COLO829 (cell line): ENCODE results near the gene VPS8.

Experiments
- DNase-seq: peaks from one replicate; pipeline ENCODE4 v3.0.0; 2012; ENCODE audit warnings: low spot score

Gene VPS8

DNA sequence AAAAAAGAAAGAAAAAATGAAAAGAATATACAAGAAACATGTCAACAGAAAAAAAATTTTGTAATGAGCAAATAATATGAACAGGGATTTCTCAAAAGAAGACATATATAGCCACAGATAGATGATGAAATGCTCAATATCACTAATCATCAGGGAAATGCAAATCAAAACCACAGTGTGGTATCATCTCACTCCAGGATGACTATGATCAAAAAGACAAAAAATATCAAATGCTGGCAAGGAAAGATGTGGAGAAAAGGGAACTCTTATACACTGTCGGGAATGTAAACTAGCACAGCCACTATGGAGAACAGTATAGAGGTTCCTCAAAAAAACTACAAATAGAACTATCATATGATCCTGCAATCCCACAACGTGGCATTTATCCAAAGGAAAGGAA is 246.8 kb downstream of the VPS8 start:
- no peak for DNase-seq

DNA sequence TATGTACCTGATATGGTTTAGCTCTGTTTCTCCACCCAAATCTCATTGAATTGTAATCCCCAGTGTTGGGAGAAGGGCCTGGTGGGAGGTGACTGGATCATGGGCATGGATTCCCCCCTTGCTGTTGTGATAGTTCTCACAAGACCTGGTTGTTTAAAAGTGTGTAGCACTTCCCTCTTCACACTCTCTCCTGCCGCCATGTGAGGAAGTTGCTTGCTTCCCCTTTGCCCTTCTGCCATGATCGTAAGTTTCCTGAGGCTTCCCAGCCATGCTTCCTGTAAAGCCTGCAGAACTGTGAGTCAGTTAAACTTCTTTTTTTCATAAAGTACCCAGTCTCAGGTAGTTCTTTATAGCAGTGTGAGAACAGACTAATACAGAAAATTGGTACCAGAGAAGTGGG is 247.8 kb downstream of the VPS8 start:
- DNase-seq, result no peak

- no peak for DNase-seq
These were observed 248.7 kb downstream of the VPS8 start for GRCh38 chr3:185060655-185061054.

DNA sequence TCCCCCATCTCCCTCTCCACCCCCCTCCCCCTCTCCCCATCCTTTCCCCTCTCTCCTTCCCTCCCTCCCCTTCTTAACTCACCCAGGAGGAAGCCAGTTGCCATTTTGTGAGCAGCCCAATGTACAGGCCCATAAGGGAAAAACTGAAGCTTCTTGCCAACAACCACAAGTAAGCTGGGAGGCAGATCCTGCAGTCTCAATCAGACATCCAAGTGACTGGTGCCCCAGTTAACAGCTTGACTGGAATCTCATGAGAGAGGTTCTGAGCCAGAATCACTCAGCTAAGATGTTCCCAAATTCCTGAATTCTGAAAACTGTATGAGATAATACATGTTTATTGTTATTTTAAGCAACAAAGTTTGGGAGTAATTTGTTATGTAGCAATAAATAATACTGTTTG is 250.2 kb downstream of the VPS8 start:
- DNase-seq, result no peak

DNA sequence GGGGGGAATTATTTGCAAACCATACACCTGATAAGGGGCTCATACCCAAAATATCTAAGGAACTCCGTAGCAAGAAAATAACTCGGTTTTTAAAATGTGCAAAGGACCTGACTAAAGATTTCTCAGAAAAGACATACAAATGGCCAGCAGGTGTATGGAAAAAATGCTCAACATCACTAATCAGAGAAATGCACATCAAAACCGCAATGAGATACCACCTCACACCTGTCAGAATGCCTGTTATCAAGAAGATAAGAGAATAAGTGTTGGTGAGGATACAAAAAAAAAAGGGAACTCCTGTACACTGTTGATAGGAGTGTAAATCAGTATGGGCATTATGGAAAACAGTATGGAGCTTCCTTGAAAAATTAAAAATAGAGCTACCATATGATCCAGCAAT is 251.5 kb downstream of the VPS8 start:
- DNase-seq, result no peak

GRCh38 chr3:185065059-185065458 is 253.1 kb downstream of the VPS8 start:
- no peak for DNase-seq

- DNase-seq, result no peak
These were observed 254.3 kb downstream of the VPS8 start for GRCh38 chr3:185066251-185066650.

- no peak for DNase-seq
These were observed 255.2 kb downstream of the VPS8 start for GRCh38 chr3:185067173-185067572.

GRCh38 chr3:185069037-185070030 is 257.4 kb downstream of the VPS8 start:
- no peak for DNase-seq

- DNase-seq, result peak; percentile 66
These were observed 258.7 kb downstream of the VPS8 start for GRCh38 chr3:185070491-185071286.

- no peak for DNase-seq
These were observed 259.4 kb downstream of the VPS8 start for GRCh38 chr3:185071287-185071800.

GRCh38 chr3:185075547-185075946 is 263.6 kb downstream of the VPS8 start:
- DNase-seq, result no peak

GRCh38 chr3:185076219-185076618 is 264.3 kb downstream of the VPS8 start:
- no peak for DNase-seq

DNA sequence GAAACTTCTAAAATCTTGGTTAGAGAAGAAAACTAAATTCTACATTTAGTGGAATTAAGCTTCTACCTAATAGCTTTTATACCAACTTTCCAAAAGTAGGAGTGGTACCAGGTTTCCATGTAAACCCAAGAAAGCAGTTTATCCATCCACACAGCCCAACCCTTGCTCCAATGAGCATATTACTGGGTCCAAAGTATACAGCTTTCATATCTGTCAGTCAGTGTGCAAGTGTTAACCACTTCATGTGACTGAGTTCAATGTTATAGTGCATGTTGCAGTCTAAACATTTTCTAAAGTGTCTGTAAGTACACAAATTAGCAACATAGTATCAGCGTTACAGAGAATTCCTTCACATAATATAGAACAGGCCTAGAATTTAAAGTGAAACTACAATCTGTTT is 267.7 kb downstream of the VPS8 start:
- DNase-seq, result no peak

DNA sequence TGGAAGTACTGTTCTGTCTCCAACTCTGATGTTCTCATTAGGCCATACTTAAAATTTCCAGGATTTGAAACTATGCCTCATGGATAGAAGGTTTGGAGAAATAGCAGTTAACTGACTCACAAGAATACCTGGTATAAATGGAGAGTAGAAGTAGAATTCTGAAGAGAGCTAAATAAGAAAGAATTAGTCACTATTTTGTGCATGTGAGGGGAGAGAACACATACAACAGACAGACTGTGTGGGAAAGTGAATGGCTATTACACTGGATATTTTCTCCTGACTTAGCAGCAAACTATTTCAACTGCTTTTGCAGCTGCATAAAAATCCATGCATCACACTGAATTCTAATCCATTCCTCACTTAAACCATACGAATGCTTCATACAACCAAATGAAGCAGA is 269.6 kb downstream of the VPS8 start:
- no peak for DNase-seq

- no peak for DNase-seq
These were observed 270.2 kb downstream of the VPS8 start for GRCh38 chr3:185082149-185082548.

DNA sequence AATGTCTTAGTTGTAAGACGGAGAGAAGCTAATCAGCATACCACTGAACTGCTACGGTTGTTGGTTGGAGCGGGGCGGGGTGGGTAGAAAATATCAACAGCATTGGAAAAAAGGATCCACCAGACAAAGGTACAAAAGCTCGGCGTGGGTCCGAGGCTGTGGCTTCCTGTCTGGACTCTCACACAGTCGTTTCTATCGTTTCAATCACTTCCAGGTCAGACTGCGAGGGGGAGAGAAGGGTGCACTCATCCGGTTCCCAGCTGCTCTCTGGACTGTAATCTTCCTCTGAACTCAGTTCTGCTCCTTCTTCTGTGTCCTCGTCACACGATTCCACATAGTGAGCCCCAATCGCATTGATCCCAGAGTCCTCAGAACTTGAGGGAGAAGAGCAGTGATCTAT is 270.9 kb downstream of the VPS8 start:
- DNase-seq, result no peak

DNA sequence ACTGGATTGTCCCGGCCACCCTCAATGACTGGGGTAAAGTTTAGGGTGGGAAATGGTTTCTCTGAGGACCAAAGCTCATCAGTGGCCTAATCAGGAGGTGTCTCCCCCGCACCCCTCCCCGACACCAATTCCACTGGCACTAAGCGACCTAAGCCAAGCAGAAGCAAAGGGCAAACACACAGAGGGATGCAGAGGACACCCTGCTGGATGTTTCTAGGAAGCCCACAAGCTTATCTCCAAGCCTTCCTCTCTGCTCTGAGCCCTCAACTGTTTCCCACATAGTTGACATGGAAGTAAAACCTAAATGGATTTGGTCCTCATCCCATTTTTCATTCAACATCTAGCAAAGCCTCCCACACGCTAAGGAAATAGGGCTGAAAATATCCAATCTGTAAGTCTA is 272.4 kb downstream of the VPS8 start:
- DNase-seq, result no peak

DNA sequence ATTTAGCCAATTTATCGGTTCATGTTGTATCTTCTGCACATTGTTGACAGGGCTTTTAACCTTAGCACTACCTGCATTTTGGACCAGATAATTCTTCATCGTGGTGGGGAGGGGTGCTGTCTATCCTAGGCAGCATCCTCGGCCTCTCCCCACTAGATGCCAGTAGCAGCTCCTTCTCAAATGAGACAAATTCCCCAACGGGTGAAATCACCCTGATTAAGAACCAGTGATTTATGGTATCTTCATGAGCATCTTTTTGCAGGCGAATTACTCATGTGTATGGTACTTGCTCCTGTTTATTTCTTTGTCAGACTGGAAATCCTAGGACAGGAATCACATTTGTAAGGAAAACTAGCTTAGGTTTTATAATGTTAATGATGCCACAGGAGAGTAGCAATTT is 272.9 kb downstream of the VPS8 start:
- DNase-seq, result no peak

DNA sequence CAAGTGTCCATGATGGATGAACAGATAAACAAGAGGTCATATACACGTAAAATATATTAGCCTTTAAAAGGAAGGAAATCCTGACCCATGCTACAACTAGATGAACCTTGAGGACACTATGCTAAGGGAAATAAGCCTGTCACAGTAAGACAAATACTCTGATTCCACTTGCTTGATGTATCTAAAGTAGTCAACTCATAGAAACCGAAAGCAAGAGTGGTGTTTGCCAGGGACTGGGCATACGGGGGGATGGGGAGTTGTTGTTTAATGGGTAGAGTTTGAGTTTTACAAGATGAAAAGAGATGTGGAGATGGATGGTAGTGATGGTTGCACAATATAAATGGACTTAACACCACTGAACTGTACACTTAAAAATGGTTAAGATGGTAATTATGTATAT is 275.5 kb downstream of the VPS8 start:
- DNase-seq, result no peak

DNA sequence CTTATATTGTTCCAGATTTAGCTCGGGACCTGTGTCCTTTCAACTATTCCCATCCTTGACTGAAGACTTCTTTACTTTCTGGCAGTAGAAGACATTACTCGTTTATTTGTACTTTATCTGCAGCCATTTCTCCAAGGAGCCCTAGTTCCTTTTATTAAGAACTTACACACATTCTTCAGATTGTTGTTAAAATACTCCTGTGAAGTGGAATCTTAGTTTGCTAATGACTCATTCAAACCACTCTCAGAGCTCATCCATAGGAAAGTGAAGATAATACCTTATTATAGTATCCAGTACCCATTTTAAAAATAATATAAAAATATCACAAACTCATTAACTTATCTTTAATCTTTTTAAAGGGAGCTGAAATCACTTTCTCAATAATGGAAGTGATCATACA is 277.4 kb downstream of the VPS8 start:
- no peak for DNase-seq

- peak; percentile 27 for DNase-seq
These were observed 277.8 kb downstream of the VPS8 start for GRCh38 chr3:185089751-185090150.

DNA sequence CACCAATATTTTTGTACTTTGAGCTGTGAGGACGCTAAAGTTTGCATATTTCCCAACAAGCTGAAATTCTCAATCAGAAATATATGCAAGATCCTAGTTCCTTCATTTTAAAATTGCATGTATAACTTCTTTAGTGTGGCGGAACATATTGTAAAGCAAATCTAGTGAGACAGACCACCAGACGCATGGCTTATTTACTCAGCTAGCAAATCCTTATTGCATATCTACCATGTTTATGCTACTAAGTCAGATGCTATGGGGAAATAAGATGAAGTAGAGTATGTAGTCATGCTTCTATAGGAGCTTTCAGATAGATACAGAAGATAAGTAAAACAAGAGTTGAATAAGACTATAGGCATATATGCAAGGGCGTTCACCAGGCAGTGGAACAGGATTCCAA is 278.8 kb downstream of the VPS8 start:
- no peak for DNase-seq
